ENCODE results near the gene CCR8. TPM values are rescaled to one million over a fixed set of nuclear protein-coding genes. Genes with fewer than 3 reads are reported as not detected.
"Not testable (repeated sequence)": the region's sequence is repeated elsewhere in the genome, so short reads cannot be mapped to it uniquely, and the experiment has no call there.

The CCR8 gene
- total RNA-seq, 1 donor from 2014 or later, result not detected

GRCh38 chr3:39315420-39315819 lies 14.1 kb upstream of the CCR8 start:
- peaks cover 9% of the 10 kb centered on the region for H3K9me3 Mint-ChIP-seq
- DNase-seq (ENCODE audit: extremely low spot score, unreplicated experiment), result no peak
- no peak overlapping the region for H3K4me3 Mint-ChIP-seq

GRCh38 chr3:39317571-39318169 lies 11.8 kb upstream of the CCR8 start:
- Mint-ChIP-seq H3K27me3 (peaks cover 3% of the 10 kb centered on the region), H3K4me3 (no peak overlapping the region), H3K4me1 (ENCODE audit: unreplicated experiment) (no peaks in the 10 kb centered on the region), H3K36me3 (no peaks in the 10 kb centered on the region), H3K9me3 (peaks cover 9% of the 10 kb centered on the region), H3K27ac (peak overlapping the region; percentile 8)
- DNase-seq (ENCODE audit: extremely low spot score, unreplicated experiment), result no peak
- TF ChIP-seq CTCF (conservative IDR thresholded peaks at IDR 0.05), result no peak

More at GRCh38 chr3:39315420-39315819, 14.1 kb upstream of the CCR8 start:
- Mint-ChIP-seq H3K27me3 (peaks cover 3% of the 10 kb centered on the region), H3K4me1 (ENCODE audit: unreplicated experiment) (no peaks in the 10 kb centered on the region), H3K27ac (no peak overlapping the region), H3K36me3 (no peaks in the 10 kb centered on the region)
- TF ChIP-seq CTCF (conservative IDR thresholded peaks at IDR 0.05), result no peak

GRCh38 chr3:39318301-39318700 lies 11.2 kb upstream of the CCR8 start:
- Mint-ChIP-seq H3K36me3 (no peaks in the 10 kb centered on the region), H3K27ac (no peak overlapping the region), H3K27me3 (peaks cover 3% of the 10 kb centered on the region), H3K9me3 (peaks cover 9% of the 10 kb centered on the region), H3K4me1 (ENCODE audit: unreplicated experiment) (no peaks in the 10 kb centered on the region), H3K4me3 (no peak overlapping the region)
- DNase-seq (ENCODE audit: extremely low spot score, unreplicated experiment), result no peak
- TF ChIP-seq CTCF (conservative IDR thresholded peaks at IDR 0.05), result no peak

- no peak overlapping the region for H3K27ac Mint-ChIP-seq
- no peaks in the 10 kb centered on the region for H3K4me1 Mint-ChIP-seq (ENCODE audit: unreplicated experiment)
- H3K9me3 Mint-ChIP-seq, result peaks cover 6% of the 10 kb centered on the region
- no peak for DNase-seq (ENCODE audit: extremely low spot score, unreplicated experiment)
- H3K4me3 Mint-ChIP-seq, result no peak overlapping the region
- H3K27me3 Mint-ChIP-seq, result peaks cover 3% of the 10 kb centered on the region
- no peak for TF ChIP-seq CTCF (conservative IDR thresholded peaks at IDR 0.05)
- H3K36me3 Mint-ChIP-seq, result no peaks in the 10 kb centered on the region
Measured at GRCh38 chr3:39319249-39319648, 10.3 kb upstream of the CCR8 start.

- not testable (repeated sequence) for H3K36me3 Mint-ChIP-seq; H3K4me1 Mint-ChIP-seq (ENCODE audit: unreplicated experiment); H3K4me3 Mint-ChIP-seq; H3K27ac Mint-ChIP-seq; H3K9me3 Mint-ChIP-seq; H3K27me3 Mint-ChIP-seq; DNase-seq (ENCODE audit: extremely low spot score, unreplicated experiment)
Measured at GRCh38 chr3:39321574-39321983, 7.9 kb upstream of the CCR8 start.

- not testable (repeated sequence) for H3K27me3 Mint-ChIP-seq; H3K36me3 Mint-ChIP-seq; H3K9me3 Mint-ChIP-seq; H3K4me3 Mint-ChIP-seq; DNase-seq (ENCODE audit: extremely low spot score, unreplicated experiment); H3K27ac Mint-ChIP-seq; H3K4me1 Mint-ChIP-seq (ENCODE audit: unreplicated experiment)
Measured at GRCh38 chr3:39322209-39322715, 7.2 kb upstream of the CCR8 start.
